NCI-H748 (cell line): ENCODE data around the gene EDAR.

Source experiments
- DNase-seq: peaks from one replicate; lab custom pipeline; 2025; ENCODE audit not compliant: unreplicated experiment; lab: John Stamatoyannopoulos, UW

The EDAR gene

GRCh38 chr2:108925735-108926134 lies 63.3 kb downstream of the EDAR start:
- DNase-seq, result no peak

- DNase-seq, result no peak
These were observed 63.7 kb downstream of the EDAR start for GRCh38 chr2:108925286-108925685.

- peak; percentile 7 for DNase-seq
These were observed 64.3 kb downstream of the EDAR start for GRCh38 chr2:108924580-108925251.

- no peak for DNase-seq
These were observed 65.1 kb downstream of the EDAR start for GRCh38 chr2:108923736-108924579.

GRCh38 chr2:108923019-108923700 lies 65.9 kb downstream of the EDAR start:
- DNase-seq, result no peak

- DNase-seq, result no peak
These were observed 66.7 kb downstream of the EDAR start for GRCh38 chr2:108922141-108922915.

GRCh38 chr2:108921096-108922030 lies 67.7 kb downstream of the EDAR start:
- no peak for DNase-seq

- no peak for DNase-seq
These were observed 68.3 kb downstream of the EDAR start for GRCh38 chr2:108920686-108921085.

GRCh38 chr2:108919571-108920373 lies 69.2 kb downstream of the EDAR start:
- DNase-seq, result no peak

- no peak for DNase-seq
These were observed 70.1 kb downstream of the EDAR start for GRCh38 chr2:108918941-108919341.

- DNase-seq, result no peak
These were observed 70.7 kb downstream of the EDAR start for GRCh38 chr2:108918156-108918874.

GRCh38 chr2:108917526-108917925 lies 71.5 kb downstream of the EDAR start:
- DNase-seq, result no peak

GRCh38 chr2:108916796-108917421 lies 72.1 kb downstream of the EDAR start:
- DNase-seq, result no peak

GRCh38 chr2:108916122-108916795 lies 72.8 kb downstream of the EDAR start:
- DNase-seq, result no peak

GRCh38 chr2:108912629-108912902 lies 76.5 kb downstream of the EDAR start:
- DNase-seq, result no peak

- DNase-seq, result no peak
These were observed 77.0 kb downstream of the EDAR start for GRCh38 chr2:108911807-108912628.

GRCh38 chr2:108911401-108911800 lies 77.6 kb downstream of the EDAR start:
- DNase-seq, result no peak
